NCI-H187 treated with DMSO at 0.1 percent for 48 hours (cell line): ENCODE measurements around the gene CTSH.

Experiments used
- DNase-seq: peaks from one replicate; lab custom pipeline; 2025; lab: John Stamatoyannopoulos, UW

Gene CTSH

DNA sequence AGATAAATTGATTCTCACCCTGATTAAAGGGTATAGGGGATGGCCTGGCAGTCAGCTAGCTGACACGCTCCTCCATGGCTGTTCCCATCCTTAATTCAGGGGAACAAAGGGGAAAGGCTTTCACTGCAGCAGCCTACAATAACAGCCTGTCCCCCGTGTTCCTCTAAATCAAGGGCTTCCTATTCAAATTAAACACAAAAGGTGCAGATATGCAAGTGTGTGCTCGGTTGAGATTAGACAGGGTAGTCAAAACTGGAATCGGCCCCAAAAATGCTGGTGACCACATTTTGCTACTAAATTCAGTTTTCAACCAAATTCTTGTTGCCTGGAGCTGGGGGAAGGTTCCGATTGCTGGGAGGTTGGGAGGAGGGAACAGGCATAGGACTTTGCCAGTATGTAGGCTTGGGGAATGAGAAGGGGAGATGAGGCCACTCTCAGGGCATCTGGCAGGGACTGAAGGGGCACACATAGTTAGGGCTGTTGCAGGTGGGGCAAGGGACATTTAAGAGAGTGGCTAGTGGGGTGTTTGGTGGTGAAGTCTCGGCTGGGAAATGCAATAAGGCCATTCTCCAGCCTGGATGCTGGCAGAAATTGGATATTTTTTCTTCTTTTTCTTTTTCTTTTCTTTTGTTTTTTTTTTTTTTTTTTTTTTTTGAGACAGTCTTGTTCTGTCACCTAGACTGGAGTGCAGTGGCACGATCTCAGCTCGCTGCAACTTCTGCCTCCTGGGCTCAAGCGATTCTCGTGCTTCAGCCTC is 32.9 kb upstream of the CTSH start:
- DNase-seq, result no peak

DNA sequence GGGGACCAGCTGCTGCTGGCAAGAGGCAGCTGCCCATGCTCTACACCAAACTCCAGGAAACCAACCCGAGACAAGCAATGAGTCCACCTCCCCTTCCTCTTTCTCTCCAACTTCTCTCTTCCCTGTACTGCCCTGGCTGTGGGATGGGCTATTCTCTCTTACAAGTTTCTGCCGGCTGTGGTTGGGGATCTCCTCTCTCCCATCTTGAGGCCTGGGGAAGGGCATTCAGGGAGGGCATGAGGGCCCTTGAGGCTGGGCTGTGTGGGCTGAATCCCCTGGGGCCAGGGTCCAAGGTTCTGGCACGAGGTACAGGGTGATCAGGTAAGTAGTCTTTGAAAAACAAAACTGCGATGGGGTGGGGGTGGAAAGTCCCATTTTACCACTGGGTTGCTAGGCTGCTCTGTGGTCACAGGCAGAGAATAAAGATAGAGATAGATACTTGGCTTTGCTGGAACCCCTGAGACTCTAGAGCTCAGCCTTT is 32.3 kb upstream of the CTSH start:
- DNase-seq, result no peak

DNA sequence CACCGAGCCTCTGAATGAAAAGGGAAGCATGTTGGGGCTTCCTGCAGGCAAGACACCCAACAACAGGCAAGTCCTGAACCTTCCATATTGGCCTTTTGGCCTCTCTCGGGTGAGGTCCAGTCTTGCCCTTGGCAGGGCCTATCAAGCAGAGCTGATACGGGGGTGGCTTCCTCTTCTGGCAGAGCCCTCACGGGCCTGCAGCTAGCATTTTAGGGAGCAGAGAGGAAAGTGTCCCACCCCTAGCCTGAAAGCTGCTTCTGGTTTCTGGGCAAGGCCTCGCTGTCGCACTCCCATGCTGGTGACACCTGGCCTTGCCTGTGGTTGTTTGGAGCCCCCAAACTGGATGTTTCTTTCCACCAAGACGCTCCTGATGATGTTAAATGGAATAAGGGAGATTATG is 31.8 kb upstream of the CTSH start:
- DNase-seq, result no peak

DNA sequence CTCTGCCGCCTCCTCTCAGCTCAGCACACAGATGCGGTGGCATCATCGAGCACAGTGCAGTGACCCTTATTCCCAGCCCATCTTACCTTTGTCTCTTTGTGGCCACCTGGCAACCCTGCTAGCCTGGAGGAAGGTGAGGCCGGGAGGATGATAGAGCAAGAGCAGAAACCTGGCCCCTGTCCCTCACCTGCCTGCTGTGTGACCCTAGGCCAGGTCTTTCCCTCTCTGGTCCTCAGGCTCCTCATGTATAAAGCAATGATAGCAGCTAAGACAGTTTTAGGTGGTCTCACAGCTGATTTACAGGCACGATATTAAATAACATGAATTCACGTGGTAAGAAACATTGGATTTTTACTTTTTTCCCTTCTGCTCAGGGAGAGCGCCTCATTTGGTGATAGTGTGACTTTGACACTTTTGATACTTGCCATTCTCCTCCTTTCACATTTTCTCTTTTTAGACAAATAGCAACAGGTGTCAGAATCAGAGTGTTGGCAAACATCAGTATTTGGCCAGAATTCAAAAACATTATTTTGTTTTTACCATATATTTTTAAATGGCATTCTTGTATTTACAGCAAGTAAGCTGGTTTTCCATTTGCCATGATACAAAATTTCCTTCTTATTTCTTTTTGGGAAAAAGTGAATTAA is 29.5 kb upstream of the CTSH start:
- no peak for DNase-seq

DNA sequence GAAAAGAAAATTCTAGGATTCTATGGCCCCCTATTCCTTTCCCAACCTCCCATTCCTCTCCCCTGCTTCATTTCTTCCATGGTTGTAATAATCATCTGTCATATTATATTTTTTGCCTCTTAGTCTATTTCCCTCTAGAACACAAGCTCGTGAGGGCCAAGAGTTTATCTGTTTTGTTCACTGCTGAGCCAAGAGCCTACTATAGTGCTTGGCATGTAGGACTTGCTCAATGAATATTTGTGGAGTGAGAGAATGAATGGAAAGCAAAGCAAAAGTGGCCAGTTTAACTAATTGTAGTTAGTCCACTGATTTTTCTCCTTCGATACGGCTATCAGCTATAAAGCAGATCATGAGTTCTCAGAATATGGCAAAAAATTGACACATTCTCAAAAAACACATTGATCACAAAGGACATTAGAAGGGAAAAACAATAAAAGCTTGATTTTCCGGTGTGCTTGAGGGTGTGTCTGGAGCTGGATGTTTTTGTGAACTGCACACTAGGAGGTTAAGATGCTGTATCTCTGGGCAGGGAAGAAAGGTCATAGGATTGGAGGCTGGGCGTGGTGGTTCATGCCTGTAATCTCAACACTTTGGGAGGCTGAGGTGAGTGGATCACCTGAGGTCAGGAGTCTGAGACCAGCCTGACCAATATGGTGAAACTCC is 25.0 kb upstream of the CTSH start:
- no peak for DNase-seq

DNA sequence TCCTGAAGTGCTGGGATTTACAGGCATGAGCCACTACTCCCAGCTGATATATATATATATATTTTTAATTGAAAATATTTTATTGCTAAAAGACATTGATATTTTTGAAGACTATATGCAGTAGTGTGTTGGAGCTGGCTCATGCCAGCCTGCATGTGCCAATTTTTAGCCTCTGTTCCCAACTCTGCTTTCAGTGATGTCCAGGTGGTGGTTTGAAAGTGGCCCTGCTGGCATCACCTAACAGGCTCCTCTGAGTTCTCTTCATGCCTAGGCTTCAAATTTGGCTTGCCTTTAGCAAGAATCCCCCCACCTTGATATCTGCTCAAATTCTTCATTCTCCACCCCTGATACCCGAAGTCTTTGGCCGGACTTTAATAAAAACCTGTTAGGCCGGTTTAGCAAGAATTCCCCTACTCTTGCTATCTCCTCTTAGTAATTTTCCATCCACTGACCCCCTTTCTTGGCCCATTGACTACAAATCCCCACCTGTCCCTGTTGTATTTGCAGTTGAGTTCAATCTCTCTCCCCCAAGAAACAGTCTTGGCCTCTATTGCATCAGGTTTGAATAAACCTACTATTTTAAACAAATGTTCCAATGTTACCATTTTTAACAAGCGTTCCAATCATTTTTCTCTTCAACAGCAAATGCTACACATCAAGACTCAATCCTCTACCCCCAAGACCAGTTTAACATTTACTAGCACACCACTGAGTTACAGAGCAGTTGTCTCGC is 23.9 kb upstream of the CTSH start:
- no peak for DNase-seq

DNA sequence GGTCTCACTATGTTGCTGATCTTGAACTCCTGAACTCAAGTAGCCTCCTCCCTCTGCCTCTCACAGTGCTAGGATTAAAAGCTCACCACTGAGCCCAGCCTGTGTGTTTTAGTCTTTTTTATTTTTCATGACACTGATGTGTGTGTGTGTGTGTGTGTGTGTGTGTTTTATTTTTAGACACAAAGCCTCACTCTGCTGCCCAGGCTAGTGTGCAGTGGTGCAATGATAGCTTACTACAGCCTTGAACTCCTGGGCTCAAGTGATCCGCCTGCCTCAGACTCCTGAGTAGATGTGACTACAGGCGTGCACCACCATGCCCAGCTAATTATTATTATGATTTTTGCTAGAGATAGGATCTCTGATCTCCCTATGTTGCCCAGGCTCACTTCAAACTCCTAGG is 23.3 kb upstream of the CTSH start:
- no peak for DNase-seq

DNA sequence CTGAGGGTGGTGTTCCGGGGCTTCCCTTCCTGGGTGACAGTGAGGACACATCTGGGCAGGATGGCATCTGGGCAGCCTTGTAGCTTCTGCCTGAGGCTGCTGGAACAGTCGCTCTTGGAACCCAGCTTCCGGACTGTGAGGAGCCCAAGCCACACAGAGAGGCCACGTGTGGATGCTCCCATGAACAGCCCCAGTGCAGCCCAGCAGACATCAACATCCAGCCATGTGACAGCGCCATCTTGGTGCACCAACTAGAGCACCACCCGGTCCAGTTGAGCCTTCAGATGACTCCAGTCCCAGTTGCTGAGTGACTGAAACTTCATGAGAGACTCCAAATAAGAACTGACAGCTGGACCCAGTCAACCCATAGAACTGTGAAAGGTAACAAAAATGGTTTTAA is 15.5 kb upstream of the CTSH start:
- no peak for DNase-seq

DNA sequence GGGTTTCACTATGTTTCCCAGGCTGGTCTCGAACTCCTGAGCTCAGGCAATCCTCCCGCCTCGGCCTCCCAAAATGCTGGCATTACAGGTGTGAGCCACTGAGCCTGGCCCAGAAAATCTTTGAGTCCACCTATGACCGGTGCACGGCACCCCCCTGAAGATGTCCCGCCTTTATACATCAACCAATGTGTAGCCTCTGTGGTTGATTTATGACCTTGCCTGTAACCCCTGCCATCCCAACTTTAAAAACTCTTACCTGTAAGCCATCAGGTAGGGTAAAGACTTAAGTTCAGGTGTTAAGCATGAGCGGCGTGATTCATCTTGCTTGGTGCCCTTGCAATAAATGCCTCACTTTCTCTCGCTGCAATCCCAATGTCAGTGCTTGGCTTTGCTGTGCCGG is 14.5 kb upstream of the CTSH start:
- no peak for DNase-seq

DNA sequence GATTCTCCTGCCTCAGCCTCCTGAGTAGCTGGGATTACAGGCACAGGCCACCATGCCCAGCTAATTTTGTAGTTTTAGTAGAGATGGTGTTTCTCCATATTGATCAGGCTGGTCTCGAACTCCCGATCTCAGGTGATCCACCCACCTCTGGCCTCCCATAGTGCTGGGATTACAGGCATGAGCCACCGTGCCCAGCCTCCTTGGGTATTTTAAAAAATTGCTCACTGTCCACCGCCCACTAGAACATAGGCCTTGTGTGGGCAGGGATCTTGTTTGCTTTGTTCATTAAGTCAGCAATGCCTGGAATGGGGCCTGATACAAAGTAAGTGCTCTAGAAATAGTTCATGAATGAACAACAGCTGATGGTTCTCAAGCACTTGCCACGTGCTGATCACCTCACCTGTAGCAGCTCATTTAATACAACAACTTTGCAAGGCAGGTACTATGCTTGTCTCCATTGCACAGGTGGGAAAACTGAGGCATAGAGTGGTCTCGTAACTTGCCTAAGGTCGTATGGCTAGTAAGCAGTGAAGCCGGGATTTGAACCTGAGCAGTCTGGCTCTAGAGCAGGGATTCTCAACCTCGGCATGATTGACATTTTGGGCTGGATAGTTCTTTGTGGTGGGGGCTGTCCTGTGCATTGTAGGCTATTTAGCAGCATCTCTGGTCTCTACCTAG is 12.7 kb upstream of the CTSH start:
- DNase-seq, result no peak

DNA sequence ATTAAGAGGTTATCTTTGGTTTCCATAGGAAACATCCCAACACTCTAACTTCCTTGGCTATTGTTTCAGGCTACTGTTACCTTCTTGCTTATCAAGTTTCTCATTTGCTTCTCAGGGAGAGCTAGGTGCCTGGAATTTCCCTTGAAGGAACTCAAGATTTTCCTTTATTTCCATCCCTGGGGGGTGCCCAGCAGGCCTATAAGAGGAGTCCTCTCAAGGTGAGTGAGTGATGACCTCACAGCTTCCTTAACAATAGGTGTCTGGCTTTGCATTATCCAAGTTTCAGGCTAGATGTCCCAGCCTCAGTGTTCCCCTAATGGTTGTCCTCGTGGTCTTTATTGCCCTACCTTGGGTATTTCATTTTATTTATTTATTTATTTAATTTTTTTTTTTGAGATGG is 12.1 kb upstream of the CTSH start:
- no peak for DNase-seq

DNA sequence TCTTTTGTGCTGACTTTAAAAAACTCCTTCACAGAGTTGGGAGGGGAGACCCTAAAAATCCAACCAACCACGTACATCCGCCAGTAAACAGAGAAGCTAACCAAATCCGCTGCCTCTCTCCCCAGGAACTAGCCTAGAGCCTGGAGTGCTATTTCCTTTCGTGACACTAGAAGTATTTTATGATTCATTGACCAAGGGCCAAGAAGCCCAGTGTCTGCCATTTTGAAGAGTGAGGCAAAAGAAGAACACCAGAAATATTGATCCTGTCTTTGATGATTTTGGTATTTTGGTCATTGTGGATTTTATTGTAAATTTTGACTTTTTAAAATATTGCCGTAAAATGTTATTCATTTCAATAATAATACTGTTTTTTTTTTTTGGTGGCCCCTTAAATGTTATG is 10.5 kb upstream of the CTSH start:
- no peak for DNase-seq

DNA sequence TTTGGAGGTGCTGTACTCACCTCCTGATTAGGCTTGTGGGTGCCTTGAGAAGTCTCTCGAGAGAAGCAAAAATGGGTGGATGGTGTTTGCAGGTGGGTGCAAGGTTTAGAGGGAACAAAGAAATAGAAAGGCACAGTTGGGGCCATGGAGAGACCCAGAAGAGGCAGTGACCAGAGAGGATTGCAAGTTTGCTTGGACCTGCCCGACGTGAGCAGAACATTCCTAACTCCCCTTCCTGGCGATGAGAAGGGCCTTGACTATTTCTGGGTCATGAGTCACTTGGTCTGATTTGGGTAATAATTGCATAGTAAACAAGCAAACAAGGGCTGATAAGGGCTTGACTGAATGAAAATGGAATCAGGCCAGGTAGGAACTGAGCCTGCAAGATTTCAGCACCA is 7.0 kb upstream of the CTSH start:
- no peak for DNase-seq

DNA sequence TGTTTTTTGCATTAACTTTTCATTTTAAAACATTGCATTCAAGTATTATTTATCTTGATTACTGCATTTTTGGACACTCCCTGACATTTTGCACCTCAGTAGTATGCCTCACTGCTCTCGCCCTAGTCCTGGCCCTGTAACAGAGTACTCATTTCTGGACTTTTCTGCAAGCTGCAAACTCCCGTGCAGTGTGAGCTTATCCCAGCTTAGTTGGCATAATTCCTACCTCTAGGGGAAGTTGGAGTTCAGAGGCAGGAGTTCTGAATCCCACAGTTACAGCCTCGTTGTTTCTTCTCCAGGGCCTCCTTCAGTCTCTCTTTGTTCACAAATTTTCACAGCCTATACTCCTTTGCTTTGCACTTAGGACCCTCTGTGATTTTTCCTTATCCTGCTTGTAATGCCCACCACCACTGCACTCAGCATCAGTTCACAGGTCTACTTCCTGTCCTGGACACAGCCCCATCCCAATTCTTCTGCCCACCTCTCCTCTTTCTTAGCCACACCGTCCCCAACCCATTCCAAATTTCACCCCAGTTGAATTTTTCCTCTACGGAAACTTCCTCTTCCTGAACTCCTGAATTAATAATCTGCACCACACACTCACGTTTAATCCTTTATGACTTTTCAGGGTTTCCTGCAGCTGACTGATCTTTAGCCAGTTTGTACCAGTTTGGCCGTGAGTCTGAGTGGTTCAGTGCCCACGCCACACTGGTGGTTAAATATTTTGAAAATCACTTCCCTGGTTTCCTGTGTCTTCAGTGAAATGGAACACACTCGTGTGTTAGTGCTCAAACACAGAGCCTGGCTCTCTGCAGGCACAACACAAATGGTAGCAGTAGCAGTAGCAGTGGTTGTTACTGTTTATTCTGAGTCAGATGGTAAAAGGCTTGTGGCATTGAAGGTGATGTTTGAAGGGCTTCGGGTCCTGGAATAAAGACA is 6.3 kb upstream of the CTSH start:
- DNase-seq, result no peak

DNA sequence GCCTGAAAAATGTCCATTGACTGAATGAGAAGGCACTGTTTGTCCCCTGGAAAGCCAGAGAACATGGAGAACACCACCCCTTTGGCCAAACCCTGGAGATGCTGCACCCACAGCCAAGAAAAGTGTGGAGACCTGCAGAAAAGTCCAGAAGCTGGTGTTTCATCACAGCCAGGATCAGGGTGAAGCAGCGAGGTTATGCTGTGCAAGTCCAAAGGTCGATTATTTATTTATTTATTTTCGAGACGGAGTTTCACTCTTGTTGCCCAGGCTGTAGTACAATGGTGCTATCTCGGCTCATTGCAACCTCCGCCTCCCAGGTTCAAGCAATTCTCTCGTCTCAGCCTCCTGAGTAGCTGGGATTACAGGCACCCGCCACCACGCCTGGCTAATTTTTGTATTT is 5.5 kb upstream of the CTSH start:
- no peak for DNase-seq

DNA sequence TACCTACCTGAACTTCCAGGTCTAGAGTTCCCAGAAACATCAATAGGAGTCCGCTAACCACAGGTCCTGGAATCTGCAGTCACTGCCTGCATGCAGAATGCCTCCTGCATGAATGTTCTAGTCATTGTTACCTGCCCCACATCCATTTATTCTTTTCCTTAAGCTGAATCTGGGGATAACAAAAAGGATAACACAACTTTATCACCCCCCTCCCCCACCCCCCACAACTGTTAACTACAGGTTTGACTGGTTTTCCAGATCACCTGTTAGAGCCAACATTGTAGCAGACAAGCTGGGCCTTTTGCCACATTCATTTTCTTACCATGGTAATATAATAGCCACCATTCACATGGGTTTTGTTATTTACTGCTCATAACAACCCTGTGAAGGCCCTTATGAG is 4.6 kb upstream of the CTSH start:
- no peak for DNase-seq

DNA sequence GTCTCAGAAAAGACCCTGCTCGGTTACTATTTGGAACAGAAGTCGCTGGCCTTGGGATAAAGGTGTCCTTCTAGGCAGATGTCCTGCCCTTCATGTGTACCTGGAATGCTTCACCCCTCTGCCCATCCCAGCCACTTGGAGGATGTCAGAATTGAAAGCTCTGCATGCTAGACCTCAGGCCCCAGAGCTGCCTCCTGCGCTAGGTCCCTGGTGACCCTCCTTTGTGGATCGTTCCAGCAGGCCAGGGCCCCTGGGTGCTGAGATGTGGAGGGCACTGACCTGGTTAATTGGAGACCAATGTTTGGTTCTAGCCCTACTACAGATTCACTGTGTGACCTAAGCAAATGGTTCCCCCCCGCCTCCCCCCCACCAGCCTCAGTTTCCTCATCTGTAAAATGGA is 2.7 kb upstream of the CTSH start:
- no peak for DNase-seq

DNA sequence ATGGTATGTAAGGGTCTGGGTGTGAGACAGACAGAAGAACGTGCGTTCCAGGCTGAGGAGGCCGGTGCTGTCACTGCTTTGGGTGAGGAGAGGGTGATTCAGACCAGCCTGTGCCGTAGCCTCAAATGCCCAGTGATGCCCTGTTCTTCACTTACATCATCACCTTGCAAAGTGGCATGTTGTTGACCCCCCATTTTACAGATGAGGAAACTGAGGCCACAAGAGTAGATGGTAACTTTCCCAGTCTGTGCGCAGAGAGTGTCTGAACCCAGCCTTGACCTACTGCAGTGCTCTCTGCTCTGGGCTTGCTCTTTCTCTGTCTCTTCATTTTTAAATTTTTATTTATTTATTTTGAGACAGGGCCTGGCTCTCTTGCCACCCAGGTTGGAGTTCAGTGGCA is 1.6 kb upstream of the CTSH start:
- DNase-seq, result no peak

DNA sequence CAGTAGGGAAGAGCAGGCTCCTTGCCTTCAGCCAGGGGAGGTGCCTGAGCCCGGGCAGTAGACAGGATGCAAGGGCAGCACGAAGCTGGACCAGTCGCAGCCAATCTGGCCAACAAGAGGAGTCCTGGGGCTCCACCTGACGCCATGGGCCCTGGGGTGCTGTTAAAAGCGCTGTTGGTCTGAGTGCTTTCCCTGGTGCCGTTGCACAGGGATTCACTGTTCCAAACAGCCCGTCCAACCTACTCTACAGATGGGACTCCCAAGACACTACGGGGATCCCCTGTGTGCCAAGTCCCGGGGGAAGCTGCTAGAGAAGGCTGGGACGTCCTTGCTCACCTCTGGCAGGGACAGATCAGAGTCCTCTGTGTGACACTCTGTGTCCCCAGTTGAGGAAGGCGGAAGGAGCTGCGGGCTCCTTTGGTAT is 632 bp downstream of the CTSH start:
- DNase-seq, result no peak

DNA sequence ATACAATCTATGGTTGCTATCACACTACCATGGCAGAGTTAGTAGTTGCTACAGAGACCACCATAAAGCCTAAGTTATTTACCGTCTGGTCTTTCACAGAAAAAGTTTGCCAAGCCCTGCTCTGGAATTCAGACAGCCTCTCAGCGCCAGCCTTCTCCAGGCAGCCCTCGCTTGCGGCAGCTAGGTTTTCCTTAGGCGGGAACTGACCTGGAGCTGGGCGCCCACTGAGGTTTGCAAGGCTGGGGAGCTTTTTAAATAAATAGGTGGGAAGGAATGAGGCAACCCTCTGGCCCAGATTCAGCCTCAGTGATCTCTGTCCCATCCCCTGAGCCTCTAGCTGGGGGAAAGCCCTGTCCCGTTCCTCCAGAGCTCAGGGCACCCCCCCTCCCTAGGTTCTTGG is 1.2 kb downstream of the CTSH start:
- DNase-seq, result no peak

DNA sequence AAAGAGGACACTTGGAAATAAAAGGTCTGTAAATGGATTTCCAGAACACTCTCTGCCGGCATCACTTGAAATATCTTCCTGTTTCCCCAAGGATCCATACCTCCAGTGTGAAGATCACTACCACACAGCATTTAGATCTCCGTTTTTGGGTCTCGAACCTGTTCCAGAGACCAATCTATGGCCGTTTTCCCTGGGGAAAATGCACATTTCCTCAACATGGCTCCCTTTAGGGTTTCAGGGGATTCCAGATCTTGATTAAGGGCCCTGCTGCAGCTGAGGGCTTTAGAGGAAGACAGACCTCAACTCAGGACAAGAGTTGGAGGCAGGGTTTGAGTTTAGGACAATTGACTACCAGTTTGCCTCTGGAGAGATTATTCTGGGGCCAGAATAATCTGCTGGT is 2.1 kb downstream of the CTSH start:
- no peak for DNase-seq
